OCI-LY7 (cell line): ENCODE data around the gene TASOR2. TPM values are rescaled to one million over a fixed set of nuclear protein-coding genes. Genes with fewer than 3 reads are reported as not detected.

Experiments used
- BruUV-seq: library from RNA; stranded (reverse); fragments of 400-500 nt; replicated peaks from 2 replicates; lab custom pipeline; 2021; lab: Mats Ljungman, UMichigan
- CTCF ChIA-PET: fragments of 300-600 bp; sonication (Branson Sonifier 250); formaldehyde crosslinking; loops from one replicate; lab custom pipeline; 2022; ENCODE audit warnings: antibody characterized with exemption; ENCODE audit not compliant: unreplicated experiment; lab: Charles Lee
- POLR2A ChIA-PET: fragments of 300-600 bp; sonication (Branson Sonifier 250); formaldehyde crosslinking; loops from one replicate; lab custom pipeline; 2022; ENCODE audit warnings: antibody characterized with exemption; lab: Charles Lee
- DNase-seq: peaks from one replicate; pipeline ENCODE4 v3.0.0-alpha.2; 2015; ENCODE audit warnings: low spot score
- H2AFZ ChIP-seq: fragments of 200-600 bp; sonication (generic), shearing (Covaris generic); 2 replicates; pipeline ENCODE4 v1.6.1; 2014; ENCODE audit warnings: mild to moderate bottlenecking, antibody characterized with exemption, low read length, moderate library complexity
- H3K27ac ChIP-seq: fragments of 200-600 bp; sonication (generic); 2 replicates; pipeline ENCODE4 v1.5.1; 2014; ENCODE audit warnings: mixed run types, low read depth, mild to moderate bottlenecking, moderate library complexity, low read length, inconsistent platforms; ENCODE audit not compliant: poor library complexity, severe bottlenecking
- H3K36me3 ChIP-seq: fragments of 200-600 bp; sonication (generic); 2 replicates; pipeline ENCODE4 v1.6.1; 2014; ENCODE audit warnings: mild to moderate bottlenecking, antibody characterized with exemption, low read length, moderate library complexity, mixed read lengths; ENCODE audit not compliant: insufficient read depth
- H3K4me1 ChIP-seq: fragments of 200-600 bp; sonication (generic); 2 replicates; pipeline ENCODE4 v1.5.1; 2014; ENCODE audit warnings: mild to moderate bottlenecking, low read length; ENCODE audit not compliant: insufficient read depth, poor library complexity, severe bottlenecking
- H3K4me2 ChIP-seq: fragments of 200-600 bp; sonication (generic); 2 replicates; pipeline ENCODE4 v1.6.1; 2014; ENCODE audit warnings: mild to moderate bottlenecking, low read length
- H3K4me3 ChIP-seq: fragments of 200-600 bp; sonication (generic); 2 replicates; pipeline ENCODE4 v1.5.1; 2014; ENCODE audit warnings: mild to moderate bottlenecking, low read depth, low read length; ENCODE audit not compliant: poor library complexity, severe bottlenecking
- H3K79me2 ChIP-seq: fragments of 200-600 bp; sonication (generic); 2 replicates; pipeline ENCODE4 v1.6.1; 2016; ENCODE audit warnings: low read depth, mild to moderate bottlenecking, low read length, moderate library complexity, mixed read lengths; ENCODE audit not compliant: insufficient read depth
- H3K9me2 ChIP-seq: fragments of 200-600 bp; sonication (generic); 2 replicates; pipeline ENCODE4 v1.6.1; 2016; ENCODE audit warnings: mild to moderate bottlenecking, low read length, mixed read lengths; ENCODE audit not compliant: insufficient read depth
- H3K9me3 ChIP-seq: fragments of 200-600 bp; sonication (generic); 2 replicates; pipeline ENCODE4 v1.6.1; 2014; ENCODE audit warnings: mild to moderate bottlenecking, mixed run types, low read length, mixed read lengths
- H4K20me1 ChIP-seq: fragments of 200-600 bp; sonication (generic); 2 replicates; pipeline ENCODE4 v1.6.1; 2014; ENCODE audit warnings: mild to moderate bottlenecking, antibody characterized with exemption, low read length, moderate library complexity, mixed read lengths; ENCODE audit not compliant: insufficient read depth
- CTCF ChIP-seq: fragments of 200-600 bp; sonication (generic); conservative IDR thresholded peaks from 2 replicates; pipeline ENCODE4 v1.5.1; 2014; ENCODE audit warnings: mild to moderate bottlenecking, antibody characterized with exemption, low read length, moderate library complexity, mixed read lengths
- EZH2phosphoT487 ChIP-seq: fragments of 200-600 bp; sonication (generic); IDR thresholded peaks from 2 replicates; pipeline ENCODE4 v1.6.1; 2018; ENCODE audit warnings: low read depth, borderline replicate concordance, mild to moderate bottlenecking, mixed run types, antibody characterized with exemption, low read length, moderate library complexity, mixed read lengths
- intact Hi-C: fragments of 100-400 bp; cut with micrococcal nuclease; formaldehyde crosslinking; loops from one replicate; pipeline ENCODE4 v1.10.0; 2022; ENCODE audit not compliant: unreplicated experiment
- total RNA-seq, 2 experiments: library from RNA; depleted of rRNA in 1 of 2; stranded (reverse); fragments of >200 nt in 1 of 2; shearing (Covaris generic) in 1 of 2; gene quantifications; 2 replicates each; pipeline ENCODE4 v1.2.3, GENCODE V29; 2014 to 2022

Gene TASOR2
- total RNA-seq, 2 experiments from 2014 or later, result 103 to 116 TPM

- BruUV-seq, result no TSS peak
- Histone ChIP-seq H3K27ac (peak overlapping the region; percentile 6), H3K4me1 (no peaks in the 10 kb centered on the region), H3K9me2 (no peaks in the 10 kb centered on the region), H3K36me3 (peaks cover 86% of the 10 kb centered on the region), H2AFZ (no peak overlapping the region), H3K4me3 (no peak overlapping the region), H4K20me1 (peaks cover 4% of the 10 kb centered on the region; the same call in 1 of the 2 replicates), H3K9me3 (no peaks in the 10 kb centered on the region), H3K79me2 (peaks cover 40% of the 10 kb centered on the region), H3K4me2 (no peak overlapping the region)
- TF ChIP-seq EZH2phosphoT487, result no peak
- TF ChIP-seq CTCF, result no peak
- DNase-seq, result no peak
- CTCF ChIA-PET, result no interaction called here
- intact Hi-C loops, result no loop called here
- POLR2A ChIA-PET, result interaction anchor here (1.0 kb wide), 2 partner anchors 12 to 87 kb away, joined by 4 to 6 read pairs; no protein-coding TSS in a partner anchor
Measured at GRCh38 chr10:5723692-5724091, 39.1 kb downstream of the TASOR2 start.

- ChIA-PET POLR2A (no interaction called here), CTCF (no interaction called here)
- Histone ChIP-seq H3K9me3 (no peaks in the 10 kb centered on the region), H3K4me1 (peaks cover 10% of the 10 kb centered on the region), H3K27ac (no peak overlapping the region), H4K20me1 (no peaks in the 10 kb centered on the region; the same call in 1 of the 2 replicates), H3K4me2 (no peak overlapping the region), H3K9me2 (no peaks in the 10 kb centered on the region), H3K36me3 (peaks cover 97% of the 10 kb centered on the region), H3K4me3 (no peak overlapping the region), H3K79me2 (peaks cover 26% of the 10 kb centered on the region; the same call in 1 of the 2 replicates), H2AFZ (no peak overlapping the region)
- no TSS peak for BruUV-seq
- intact Hi-C loops, result no loop called here
- no peak for DNase-seq
- no peak for TF ChIP-seq CTCF
- no peak for TF ChIP-seq EZH2phosphoT487
Measured at GRCh38 chr10:5730766-5731165, 46.1 kb downstream of the TASOR2 start.

- ChIA-PET POLR2A (interaction anchor here (0.6 kb wide), 1 partner anchor 11 kb away, joined by 3 read pairs; no protein-coding TSS in a partner anchor), CTCF (no interaction called here)
- no peak overlapping the region for H3K27ac ChIP-seq
- no TSS peak for BruUV-seq
- H3K4me1 ChIP-seq, result peaks cover 10% of the 10 kb centered on the region
- peaks cover 98% of the 10 kb centered on the region for H3K36me3 ChIP-seq
- DNase-seq, result no peak
- peaks cover 28% of the 10 kb centered on the region; the same call in 1 of the 2 replicates for H3K79me2 ChIP-seq
- no peak overlapping the region for H2AFZ ChIP-seq
- H3K4me2 ChIP-seq, result no peak overlapping the region
- intact Hi-C loops, result no loop called here
- H3K4me3 ChIP-seq, result no peak overlapping the region
- no peaks in the 10 kb centered on the region for H3K9me2 ChIP-seq
- no peaks in the 10 kb centered on the region; the same call in 1 of the 2 replicates for H4K20me1 ChIP-seq
- no peaks in the 10 kb centered on the region for H3K9me3 ChIP-seq
- no peak for TF ChIP-seq EZH2phosphoT487
- TF ChIP-seq CTCF, result no peak
Measured at GRCh38 chr10:5731559-5731958, 46.9 kb downstream of the TASOR2 start.
